ENCODE results near the gene PLA2G2D.

GRCh38 chr1:20090119-20090518 lies 29.2 kb downstream of the PLA2G2D start:
- no peak for TF ChIP-seq CTCF (IDR thresholded peaks at IDR 0.05; ENCODE audit: low read depth, low read length, missing input control)
- no peak for TF ChIP-seq RAD21 (IDR thresholded peaks at IDR 0.05)
- TF ChIP-seq TAF1 (conservative IDR thresholded peaks at IDR 0.05): no peak
- TF ChIP-seq MAX (IDR thresholded peaks at IDR 0.05): no peak
- no peak for TF ChIP-seq HNF4A (conservative IDR thresholded peaks at IDR 0.05)
- no peak for TF ChIP-seq ATF3 (IDR thresholded peaks at IDR 0.05)
- TF ChIP-seq ZBTB33 (IDR thresholded peaks at IDR 0.05): no peak
- no peak for TF ChIP-seq JUND (IDR thresholded peaks at IDR 0.05)
- no peak for TF ChIP-seq REST (IDR thresholded peaks at IDR 0.05)
- TF ChIP-seq YY1 (IDR thresholded peaks at IDR 0.05): no peak
- TF ChIP-seq FOXA1 (IDR thresholded peaks at IDR 0.05): no peak
- TF ChIP-seq SP1 (IDR thresholded peaks at IDR 0.05): no peak
- no peak for TF ChIP-seq EGR1 (IDR thresholded peaks at IDR 0.05; ENCODE audit: low read depth in 2 of 2)
- TF ChIP-seq NR2F2 (IDR thresholded peaks at IDR 0.05): no peak

Data from liver (tissue), 3 donors.